ENCODE data around the gene TRERF1.

The TRERF1 gene

DNA sequence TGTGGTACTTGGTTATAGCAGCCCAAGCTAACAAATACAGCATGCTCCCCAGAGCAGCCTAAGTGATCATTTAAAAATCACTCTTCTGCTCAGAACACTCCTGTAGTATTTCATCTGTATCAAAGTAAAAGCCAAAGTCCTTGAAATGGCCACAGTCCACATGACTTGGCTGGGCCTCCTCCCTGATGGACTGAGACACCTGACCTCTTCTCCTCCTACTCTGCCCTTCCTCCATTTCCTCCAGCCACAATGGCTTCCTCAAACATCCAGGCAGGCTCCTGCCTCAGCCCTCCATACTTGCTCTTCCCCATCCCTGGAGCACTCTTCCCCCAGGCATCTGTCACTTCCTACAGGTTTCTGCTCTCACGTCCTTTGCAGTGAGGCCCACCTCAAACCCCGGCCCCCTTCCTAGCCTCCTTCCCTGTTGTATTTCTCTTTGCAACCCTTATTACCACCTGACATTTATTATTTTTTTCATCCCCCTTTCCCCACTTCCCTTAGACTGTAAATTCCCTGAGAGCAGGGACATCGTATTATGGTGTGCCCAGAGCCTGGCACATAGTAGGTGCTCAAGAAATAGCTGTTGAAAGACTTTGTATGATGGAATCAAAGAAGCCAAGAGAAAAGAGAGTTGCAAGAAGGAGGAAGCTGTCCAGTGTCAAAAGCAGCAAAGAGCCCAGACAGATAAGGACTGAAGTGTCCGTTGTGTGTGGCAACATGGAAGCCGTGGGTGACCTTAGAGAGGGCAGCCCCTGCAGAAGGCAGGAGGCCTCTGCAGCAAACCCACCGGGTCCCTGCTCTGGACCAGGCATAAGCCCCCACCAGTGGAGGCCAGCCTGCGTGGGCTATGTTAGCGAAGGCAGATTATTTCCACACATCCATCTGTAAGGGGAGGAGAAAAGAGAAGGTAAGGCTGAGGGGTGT lies 87.5 kb downstream of the TRERF1 start:
- DNase-seq = no peak

DNA sequence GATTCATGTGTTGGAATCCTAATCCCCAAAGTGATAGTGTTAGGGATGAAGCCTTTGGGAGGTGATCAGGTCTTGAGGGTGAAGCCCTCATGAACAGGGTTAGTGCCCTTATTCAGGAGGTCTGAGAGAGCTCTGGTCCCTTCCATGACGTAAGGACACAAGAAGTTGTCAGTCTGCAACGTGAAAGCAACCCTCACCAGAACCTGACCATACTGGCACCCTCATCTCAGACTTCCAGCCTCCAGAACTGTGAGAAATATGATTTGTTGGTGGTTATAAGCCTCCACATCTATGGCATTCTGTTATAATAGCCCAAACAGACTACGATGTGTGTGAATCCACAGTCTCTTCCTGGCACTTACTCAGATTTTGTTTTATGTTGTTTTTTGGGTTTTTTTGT lies 90.7 kb downstream of the TRERF1 start:
- DNase-seq = no peak

DNA sequence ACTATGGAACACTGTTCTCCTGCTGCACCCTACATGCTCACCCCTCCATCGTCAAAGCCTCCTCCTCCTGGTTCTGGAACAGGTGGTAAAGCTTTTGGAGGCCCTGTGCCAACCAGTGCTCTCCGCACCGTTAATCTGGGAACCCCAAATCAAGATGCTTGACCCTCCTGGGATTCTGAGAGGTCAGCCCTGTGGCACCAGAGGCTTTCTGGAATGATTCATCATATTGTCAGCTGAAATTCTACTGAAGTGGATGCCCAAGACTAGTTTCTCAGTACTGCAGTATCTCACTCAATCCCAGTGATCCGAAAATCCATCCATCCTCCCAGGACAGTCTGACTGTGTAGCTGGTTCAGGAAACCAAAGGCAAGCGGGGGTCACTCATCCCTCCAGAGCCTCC lies 92.7 kb downstream of the TRERF1 start:
- DNase-seq = no peak

DNA sequence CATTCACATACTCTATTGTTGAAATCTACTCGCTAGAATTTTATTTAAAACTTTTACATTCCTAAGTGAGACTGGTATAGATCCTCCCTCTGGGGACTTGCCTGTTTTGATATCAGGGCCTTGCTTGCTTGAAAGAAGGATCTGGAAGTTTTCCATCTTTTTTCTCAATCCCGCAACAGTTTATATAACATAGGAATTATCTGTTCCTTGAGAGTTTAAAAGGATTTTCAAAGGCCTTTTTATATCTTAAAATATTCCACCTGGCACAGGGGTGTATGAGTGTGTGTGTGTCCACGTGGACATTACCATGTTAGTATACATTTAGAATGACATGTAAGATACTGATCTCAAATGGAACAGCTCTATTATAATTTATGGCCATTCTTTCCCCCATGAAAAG lies 96.3 kb downstream of the TRERF1 start:
- no peak for DNase-seq

DNA sequence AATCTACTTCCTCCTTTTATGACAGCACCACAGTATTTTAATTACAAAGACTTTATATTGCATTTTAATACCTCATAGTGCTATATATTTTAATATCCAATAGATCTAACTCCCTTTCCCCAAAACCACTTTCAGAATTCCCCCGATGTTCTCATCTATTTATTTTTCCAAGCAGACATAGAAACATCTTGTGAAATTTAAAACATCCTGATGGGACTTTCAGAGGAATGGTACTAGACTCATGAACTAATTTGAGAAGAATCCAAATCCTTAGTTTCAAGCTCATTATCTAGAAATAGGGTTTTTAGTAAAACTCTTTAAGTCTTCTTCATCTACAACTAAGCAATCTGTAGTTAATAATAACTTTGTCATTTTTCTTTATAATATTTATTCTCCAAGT lies 97.0 kb downstream of the TRERF1 start:
- no peak for DNase-seq

DNA sequence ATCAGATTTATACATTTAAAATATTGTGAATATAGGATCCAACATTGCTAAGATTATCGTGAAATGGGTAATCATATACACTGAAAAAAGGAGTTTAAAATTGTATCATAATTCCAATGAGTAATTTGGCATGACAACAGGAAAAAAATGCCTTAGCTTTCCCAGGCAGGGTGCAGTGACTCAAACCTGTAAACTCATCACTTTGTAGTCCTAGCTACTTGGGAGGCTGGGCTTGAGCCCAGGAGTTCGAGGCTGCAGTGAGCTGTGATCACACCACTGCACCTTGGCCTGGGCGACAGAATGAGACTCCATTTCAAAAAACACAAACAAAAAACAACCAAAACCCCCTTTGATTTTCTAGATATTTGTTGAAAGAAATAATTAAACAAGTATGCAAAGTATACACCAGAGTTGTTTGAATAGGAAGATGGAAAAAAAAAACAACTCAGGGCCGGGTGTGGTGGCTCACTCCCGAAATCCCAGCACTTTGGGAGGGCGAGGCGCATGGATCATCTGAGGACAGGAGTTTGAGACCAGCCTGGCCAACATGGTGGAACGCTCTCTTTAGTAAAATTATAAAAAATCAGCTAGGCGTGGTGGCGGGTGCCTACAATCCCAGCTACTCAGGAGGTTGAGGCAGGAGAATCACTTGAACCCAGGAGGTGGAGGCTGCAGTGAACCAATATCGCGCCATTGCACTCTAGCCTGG lies 98.7 kb downstream of the TRERF1 start:
- DNase-seq = no peak

DNA sequence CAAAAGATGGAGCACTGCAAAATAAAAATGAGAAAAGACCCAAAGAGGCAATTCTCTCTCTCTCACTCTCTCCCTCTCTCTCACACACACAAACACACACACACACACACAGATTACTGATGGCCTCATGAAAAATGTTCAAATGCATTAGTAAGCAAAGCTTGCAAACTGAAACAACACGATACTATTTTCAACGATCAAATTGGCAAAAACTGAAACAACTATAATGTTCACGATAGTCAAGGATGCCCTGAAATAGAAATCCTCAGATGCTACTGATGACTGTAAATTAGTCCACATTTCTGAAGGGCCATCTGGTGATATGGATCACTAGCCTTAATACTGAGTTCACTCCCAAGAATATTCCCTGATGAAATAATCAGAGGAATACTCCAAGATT lies 100.8 kb downstream of the TRERF1 start:
- no peak for DNase-seq

DNA sequence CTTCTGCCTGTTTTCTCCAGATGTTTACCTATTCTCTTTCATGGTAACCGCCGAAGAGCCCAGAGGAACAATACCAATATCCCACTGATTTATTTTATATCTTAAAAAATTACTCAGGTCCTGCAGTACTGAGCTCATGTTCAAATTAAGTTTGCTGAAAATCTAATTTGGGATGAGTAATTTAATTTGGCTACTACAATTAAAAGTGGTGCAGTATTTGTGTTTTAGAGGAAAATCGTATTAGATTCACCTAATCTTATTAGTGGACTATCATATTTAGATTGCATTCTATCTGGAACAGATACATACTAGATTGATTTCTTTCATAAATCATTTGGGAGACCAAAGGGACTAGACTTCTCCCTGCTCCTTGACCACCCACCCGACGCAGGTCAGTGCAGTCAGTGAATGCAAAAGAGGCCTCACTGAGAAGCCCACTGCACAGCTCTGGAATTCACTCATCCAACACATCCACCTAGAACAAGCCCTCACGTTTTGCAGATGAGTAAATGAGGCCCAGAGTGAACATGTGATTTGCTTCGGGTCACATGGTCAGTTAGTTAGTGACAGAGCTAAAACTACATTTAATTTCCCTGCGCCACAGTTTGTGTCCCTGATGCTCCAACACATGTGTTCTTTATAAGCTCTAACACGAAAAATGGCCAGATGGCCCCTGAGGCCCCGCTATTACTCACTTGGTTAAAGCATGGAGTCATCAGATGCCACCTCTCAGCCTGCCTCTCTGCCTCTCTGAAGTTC lies 101.8 kb downstream of the TRERF1 start:
- no peak for DNase-seq

DNA sequence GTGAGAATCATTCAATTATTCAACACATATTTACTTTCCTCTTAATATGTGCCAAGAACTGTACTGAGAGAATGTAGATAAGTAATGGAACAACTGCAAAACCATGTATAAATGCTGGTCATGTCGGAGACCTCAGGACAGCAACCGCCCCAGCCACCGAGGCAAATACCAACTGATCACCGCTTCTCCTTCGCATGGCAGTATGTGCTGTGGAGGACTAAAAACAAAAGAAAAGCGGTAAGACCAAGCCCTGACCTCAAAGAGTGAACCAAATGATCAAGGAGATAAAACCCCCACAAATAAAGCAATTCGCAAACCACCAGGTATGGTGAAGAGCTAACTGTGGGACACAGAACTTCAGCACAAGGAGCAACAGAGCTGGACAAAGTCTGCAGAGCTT lies 104.3 kb downstream of the TRERF1 start:
- no peak for DNase-seq

DNA sequence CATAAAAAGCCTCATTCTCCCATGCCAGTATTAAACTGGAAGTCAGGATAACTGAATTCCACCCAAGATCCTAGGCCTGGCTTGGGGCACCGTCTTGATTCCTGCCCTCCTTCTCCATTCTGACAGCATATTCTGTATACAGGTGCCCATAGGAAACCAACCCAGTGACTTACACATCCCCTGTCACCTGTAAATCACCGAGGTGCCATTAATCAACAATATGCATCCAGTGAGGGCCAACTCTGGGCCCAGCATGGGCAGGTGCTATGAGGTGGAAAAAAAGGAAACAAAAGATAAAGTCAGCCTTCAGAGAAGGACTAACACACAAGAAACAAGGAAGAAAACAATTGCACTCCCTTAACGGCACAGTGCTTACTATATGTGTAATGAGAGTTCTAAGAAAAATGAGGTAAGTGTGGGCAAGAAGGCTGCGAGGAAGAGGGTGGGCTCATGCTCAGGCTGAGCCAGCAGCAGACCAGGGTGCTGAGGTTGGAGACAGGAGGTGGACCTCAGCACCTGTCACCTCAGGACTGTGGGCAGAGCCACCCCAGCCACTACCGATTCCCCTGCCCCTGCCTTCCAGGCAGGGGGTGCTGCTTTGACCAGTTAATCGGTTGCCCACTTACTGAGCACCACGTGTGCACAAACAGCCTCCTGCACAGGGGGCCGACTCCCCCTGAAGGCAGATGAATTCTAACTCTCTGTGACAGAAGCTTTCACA lies 105.9 kb downstream of the TRERF1 start:
- DNase-seq = no peak

DNA sequence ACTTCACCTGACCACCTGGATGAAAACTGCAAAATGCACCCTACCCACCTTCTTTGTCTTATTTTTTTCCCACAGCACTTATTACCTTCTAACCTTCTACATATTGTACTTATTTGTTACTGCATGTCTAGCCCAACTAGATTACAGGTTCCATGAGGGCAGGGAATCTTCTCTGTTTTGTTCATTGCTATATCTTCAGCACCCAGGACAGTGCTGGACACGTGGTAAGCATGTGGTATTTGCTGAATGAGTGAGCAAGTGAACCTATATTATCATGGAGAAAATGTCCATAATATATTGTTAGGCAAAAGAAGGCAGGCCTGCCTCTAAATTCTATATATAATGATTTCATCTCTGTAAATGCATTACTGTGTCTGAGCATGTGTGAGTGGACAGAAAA lies 107.0 kb downstream of the TRERF1 start:
- no peak for DNase-seq

DNA sequence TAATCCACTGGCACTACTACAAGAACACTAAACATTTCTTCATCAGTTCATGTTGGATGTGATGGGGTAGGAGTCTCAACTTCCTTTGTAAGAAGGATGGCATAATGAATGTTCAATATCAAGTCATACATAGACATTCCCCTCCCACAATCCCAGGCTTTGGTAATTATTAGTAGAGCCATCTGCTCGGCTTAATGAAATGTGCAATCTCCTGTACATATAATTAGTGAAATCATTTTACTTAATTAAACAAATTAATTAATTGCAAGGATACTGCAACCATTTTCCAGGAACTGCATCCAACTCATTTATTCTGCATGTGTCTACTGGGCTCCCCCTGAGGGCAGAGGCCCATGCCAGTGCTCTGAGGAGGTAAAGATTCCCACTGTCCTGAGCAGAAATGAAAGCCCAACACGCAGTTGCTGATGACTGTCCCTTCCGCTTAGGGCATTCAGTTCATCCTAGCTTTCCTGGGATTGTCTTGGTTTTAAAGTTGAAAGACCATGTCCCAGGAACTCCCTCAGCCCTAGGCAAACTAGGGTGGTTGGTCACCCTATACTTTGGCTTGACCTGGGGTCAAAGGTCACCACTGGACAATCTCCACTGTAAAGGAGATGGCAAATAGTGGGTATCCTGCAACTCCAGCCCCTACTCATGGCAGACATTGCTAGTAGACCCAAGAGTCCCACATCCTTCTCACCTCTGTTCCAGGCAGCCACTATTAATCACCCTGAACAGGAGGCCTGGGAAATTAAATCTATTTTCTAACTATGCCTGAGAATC lies 109.8 kb downstream of the TRERF1 start:
- no peak for DNase-seq

DNA sequence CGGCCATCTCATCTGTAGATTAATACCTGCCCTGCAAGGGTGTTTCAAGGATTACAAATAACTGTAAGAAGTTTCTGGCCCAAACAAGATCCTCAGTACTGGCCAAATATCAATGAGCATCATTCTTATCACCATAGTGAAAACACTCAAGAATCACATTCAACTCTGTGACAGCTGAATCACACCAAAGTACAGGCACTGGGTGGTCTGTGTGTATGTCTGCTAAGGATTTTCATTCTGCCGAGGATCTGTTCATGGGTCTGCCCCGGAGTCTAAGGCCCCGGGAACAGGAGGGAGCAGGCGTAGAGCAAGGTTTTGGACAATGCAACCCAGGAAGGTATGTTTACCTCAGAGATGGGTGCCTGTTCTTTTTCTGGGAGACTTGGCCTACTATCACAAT lies 110.5 kb downstream of the TRERF1 start:
- no peak for DNase-seq

DNA sequence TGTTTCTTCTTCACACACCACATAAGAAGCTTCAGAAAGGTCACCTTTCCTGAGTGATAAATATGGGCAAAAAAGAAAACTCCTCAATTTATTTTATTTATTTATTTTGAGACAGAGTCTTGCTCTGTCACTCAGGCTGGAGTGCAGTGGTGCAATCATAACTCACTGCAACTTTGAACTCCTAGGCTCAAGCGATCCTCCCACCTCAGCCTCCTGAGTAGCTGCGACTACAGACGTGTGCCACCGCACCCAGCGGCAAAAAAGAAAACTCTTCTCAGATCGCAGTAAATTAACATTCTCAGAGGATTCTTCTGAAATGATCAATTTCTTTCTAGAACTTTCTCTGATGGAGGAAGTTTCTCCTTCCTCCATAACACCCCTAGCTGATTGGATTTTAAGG lies 111.2 kb downstream of the TRERF1 start:
- DNase-seq = no peak

DNA sequence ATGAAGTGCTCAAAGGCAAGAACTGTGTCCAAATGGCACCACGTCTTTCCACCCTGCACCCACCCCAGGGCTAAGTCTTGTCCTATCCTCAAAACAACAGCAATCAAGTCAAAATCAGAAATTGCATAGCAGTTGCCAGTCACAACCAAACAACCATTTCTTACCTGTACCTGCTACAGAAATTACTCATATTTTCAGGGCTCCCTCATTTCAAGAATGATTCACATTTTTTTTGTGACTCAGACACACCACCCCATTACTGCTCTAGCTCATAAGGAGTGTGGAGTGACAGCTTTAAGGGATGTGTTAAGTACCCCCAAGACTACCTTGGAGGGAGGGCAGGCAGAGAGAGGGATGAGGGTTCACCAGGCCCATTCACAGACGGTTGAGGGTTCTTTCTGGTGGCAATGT lies 111.7 kb downstream of the TRERF1 start:
- DNase-seq = peak; percentile 60

DNA sequence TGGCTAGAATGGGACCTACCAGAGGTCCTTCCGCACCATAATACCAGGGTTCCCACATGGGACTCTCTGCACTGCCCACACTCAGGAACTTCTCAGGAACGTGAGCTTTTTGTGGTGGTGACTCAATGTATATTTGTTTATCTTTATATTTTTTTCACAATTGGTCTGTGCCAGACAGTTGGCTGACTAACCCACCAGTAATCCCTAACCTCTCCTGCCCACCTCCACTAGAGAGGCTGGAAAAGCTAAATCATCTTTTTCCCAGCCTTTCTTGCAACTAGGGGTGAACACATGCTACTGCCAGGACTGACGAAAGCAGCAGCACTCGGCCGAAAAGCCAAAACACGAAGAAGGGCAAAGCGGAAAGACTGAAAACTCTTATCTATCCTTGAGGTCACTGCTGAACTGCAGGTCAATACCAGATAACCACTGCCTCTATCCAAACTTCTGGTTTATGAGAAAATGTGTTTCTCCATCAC lies 112.9 kb downstream of the TRERF1 start:
- no peak for DNase-seq

DNA sequence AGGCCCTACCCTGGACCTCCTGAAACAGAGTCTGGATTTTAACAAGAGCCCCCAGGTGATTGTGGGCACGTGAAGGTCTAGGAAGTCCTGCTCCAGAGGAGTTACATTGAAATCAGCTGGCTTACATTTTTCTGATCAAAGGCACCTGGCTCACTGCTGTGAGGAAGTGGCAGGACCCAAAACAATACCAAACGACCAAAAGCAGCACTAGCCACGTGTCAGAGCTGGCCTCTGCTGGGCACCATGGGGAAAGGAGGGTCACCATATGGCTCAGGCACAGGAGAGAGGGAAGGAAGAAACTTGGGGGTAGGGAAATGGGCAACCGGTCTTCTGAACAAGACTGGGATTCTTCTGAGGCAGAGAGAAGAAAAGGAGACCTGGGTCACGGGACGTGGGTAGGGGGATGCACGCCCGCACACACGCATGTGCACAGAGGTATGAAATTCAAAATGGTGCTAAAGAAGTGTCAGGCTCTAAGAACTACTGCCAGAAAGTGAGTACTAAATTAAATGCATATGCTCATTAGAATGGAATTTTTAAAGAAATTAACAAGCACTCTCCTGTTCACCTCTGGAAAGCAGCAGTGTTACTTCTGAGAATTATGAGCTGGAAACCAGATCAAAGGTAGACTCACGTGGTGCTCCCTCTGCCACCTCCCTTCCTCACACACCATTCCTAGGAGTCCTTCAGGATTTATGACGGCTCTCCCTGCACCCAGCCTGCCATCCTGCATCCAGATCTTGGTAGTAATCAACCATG lies 113.6 kb downstream of the TRERF1 start:
- DNase-seq = no peak

DNA sequence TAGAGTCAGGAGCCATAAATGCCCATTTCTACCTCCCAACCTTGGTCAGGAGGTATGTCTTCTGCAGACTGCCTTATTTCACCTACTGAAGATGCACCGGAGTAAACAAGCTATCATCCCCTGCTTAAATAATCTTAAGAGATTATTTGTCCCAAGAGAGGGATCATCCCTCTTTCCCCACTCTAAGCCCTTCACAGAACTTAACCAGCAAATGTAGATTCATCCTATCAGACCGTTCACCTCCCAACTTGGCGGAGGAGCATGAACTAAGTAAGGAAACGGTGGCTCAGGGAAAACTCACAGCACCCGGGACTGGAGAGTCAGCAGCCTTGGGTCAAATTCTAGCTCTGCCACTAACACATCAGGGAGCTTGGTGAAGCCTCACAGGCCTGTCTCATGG lies 115.3 kb downstream of the TRERF1 start:
- no peak for DNase-seq

DNA sequence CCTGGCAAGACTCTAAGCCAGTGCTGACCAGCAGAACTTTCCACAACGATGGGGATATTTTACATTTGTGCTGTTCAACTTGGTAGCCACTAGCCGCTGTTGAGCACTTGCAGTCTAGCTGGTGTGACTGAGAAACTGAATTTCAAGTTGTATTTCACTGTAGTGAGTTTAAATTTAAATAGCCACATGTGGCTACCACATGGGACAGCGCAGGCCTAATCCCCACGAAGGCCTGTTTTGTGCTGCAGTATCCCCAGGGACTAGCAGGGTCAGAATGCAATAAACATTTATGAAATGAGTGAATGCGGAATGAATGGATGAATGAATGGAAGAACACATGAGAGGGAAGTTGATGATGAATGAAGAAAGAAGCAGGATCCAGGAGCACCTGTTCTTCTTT lies 115.8 kb downstream of the TRERF1 start:
- DNase-seq = no peak

DNA sequence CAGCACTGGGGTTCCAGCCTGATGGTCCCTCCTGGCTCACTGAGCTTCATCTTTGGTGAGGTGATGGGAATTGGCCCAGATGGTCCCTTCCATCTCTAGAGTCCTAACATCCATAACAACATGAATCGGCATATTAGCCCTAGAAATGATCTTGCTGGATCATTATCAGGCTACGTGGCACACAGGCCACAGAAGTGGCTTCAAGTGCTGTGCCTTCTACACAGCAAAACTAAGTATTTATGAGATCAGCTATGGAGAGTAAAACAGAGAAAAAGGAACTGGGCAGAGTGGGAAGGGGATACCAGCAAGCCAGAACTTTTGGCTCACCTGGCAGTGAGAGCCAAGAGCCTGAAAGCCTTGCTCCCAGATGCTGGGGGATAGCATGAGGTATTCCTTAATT lies 116.9 kb downstream of the TRERF1 start:
- DNase-seq = no peak

DNA sequence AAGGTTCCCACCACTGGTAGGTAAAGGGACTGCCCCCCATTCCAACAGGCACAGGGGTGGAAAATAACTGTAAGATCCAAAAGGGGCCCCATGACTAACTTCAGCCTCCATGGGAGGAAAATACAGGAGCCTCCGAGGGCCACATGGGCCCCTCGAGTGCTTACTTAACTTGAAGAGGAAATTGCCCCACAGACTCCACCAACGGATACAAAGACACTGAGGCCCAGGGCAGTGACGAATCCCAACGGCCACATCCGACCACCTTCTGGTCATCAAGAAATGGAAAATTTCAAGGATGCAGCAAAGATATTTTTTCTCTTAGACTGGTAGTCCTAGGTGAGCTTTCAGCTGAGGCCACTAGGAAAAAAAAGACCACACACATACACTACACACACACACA lies 118.1 kb downstream of the TRERF1 start:
- no peak for DNase-seq
